ENCODE measurements around the gene CYP24A1. TPM values are rescaled to one million over a fixed set of nuclear protein-coding genes. Genes with fewer than 3 reads are reported as not detected.

The CYP24A1 gene
- total and polyA plus RNA-seq, 2 donors (not counting 1 experiment from before 2014, with no cell fraction given) = not detected

DNA sequence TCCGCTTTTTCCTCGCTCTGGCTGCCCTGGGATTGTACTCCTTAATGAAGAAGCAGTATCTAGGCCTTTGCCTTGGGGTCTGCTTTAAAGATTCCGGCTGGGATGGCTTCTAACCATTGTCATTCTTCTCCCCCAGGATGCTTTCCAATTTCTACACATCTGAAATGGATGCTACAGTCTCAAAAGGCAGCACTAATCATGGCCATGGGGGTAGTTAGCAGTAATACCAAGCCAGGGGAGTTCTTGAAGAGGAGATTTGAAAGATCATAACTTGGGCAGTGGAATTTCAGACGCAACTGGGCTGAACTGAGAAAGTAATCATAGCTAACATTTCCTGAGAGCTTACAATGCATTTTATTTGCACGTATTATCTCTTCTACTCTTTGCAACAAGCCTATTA, 30.7 kb upstream of the CYP24A1 start:
- ChIA-PET CTCF (interaction anchor here (1.0 kb wide), 1 partner anchor 107 kb away, joined by 3 read pairs; no protein-coding TSS in a partner anchor), POLR2A (no interaction called here)
- TF ChIP-seq, protein P1, sequence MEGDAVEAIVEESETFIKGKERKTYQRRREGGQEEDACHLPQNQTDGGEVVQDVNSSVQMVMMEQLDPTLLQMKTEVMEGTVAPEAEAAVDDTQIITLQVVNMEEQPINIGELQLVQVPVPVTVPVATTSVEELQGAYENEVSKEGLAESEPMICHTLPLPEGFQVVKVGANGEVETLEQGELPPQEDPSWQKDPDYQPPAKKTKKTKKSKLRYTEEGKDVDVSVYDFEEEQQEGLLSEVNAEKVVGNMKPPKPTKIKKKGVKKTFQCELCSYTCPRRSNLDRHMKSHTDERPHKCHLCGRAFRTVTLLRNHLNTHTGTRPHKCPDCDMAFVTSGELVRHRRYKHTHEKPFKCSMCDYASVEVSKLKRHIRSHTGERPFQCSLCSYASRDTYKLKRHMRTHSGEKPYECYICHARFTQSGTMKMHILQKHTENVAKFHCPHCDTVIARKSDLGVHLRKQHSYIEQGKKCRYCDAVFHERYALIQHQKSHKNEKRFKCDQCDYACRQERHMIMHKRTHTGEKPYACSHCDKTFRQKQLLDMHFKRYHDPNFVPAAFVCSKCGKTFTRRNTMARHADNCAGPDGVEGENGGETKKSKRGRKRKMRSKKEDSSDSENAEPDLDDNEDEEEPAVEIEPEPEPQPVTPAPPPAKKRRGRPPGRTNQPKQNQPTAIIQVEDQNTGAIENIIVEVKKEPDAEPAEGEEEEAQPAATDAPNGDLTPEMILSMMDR (IDR thresholded peaks at IDR 0.05) = no peak
- no peak for TF ChIP-seq EZH2 (IDR thresholded peaks at IDR 0.05; ENCODE audit: borderline replicate concordance, insufficient read depth, low read depth, low read length, poor library complexity, severe bottlenecking)
- Histone ChIP-seq H3K4me3 (ENCODE audit: control extremely low read depth in 1 of 5, extremely low read depth in 1 of 5, insufficient read depth in 1 of 5, low read depth in 2 of 5, low read length in 4 of 5) (no peak overlapping the region), H3K27me3 (replicated peaks in 1 of 4; ENCODE audit: control extremely low read depth in 1 of 4, control insufficient read depth in 3 of 4, insufficient read depth in 4 of 4, low read length in 3 of 4) (no peaks in the 10 kb centered on the region), H2AFZ (ENCODE audit: insufficient read depth, low read depth, low read length, poor library complexity, severe bottlenecking) (no peak overlapping the region), H3K9ac (ENCODE audit: low read length) (no peak overlapping the region), H4K20me1 (ENCODE audit: control insufficient read depth, insufficient read depth, low read length, poor library complexity, severe bottlenecking) (peaks cover 4% of the 10 kb centered on the region), H3K79me2 (ENCODE audit: control insufficient read depth, insufficient read depth, low read length) (peaks cover 16% of the 10 kb centered on the region), H3K4me1 (ENCODE audit: control insufficient read depth in 2 of 2, insufficient read depth in 2 of 2, low read length in 2 of 2) (peaks cover 10 to 12% of the 10 kb centered on the region in 2 donors), H3K36me3 (replicated peaks in 1 of 2; ENCODE audit: control extremely low read depth in 1 of 2, control insufficient read depth in 1 of 2, extremely low read depth in 1 of 2, insufficient read depth in 2 of 2, low read length in 1 of 2) (no peaks in the 10 kb centered on the region), H3K9me3 (ENCODE audit: control extremely low read depth in 1 of 3, control insufficient read depth in 2 of 3, insufficient read depth in 1 of 3, low read length in 2 of 3) (no peaks in the 10 kb centered on the region), H3K27ac (ENCODE audit: low read length in 2 of 2) (no peak overlapping the region), H3K4me2 (replicated peaks; ENCODE audit: low read depth, low read length, poor library complexity, severe bottlenecking) (no peak overlapping the region)
- DNase-seq = no peak
- no peaks in the 10 kb centered on the region for H3K9me3 Mint-ChIP-seq (ENCODE audit: insufficient read depth)
- H3K4me3 Mint-ChIP-seq = no peak overlapping the region
- peaks cover 15% of the 10 kb centered on the region for H3K4me1 Mint-ChIP-seq
- 93% methylated on average over 3 of the region's 5 CpGs for WGBS (ENCODE audit: insufficient coverage)
- ATAC-seq (ENCODE audit: low read depth) = no peak
- intact Hi-C loops (cut with micrococcal nuclease) = loop anchor here (10.0 kb wide), 1 partner anchor 630 kb away; no protein-coding TSS in a partner anchor
- no peaks in the 10 kb centered on the region for H3K27me3 Mint-ChIP-seq
- H3K27ac Mint-ChIP-seq = no peak overlapping the region

DNA sequence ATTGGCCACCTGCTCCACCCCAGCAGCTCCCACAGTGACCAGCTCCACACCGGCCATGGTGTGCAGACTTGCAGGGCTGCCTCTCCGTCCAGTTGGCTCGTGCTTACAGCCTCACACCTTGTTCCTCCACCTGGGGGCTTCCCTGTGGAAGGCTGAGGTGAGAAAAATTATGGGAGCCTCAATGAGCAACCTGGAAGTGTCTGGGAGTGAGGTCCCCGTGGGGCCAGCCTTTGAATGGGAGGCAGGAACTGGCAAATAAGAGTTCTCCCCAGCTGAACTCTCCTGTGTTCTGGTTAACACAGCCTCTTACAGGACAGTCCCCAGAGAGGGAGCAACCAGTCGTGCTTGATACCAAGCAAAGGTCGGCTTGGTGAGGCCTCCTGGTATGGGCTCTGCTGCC, 30.3 kb upstream of the CYP24A1 start:
- Mint-ChIP-seq H3K4me3 (no peak overlapping the region), H3K9me3 (ENCODE audit: insufficient read depth) (no peaks in the 10 kb centered on the region), H3K27ac (no peak overlapping the region), H3K27me3 (no peaks in the 10 kb centered on the region), H3K4me1 (peaks cover 11% of the 10 kb centered on the region)
- intact Hi-C loops (cut with micrococcal nuclease) = loop anchor here (10.0 kb wide), 1 partner anchor 629 kb away; no protein-coding TSS in a partner anchor
- POLR2A ChIA-PET = no interaction called here
- Histone ChIP-seq H3K36me3 (replicated peaks in 1 of 2; ENCODE audit: control extremely low read depth in 1 of 2, control insufficient read depth in 1 of 2, extremely low read depth in 1 of 2, insufficient read depth in 2 of 2, low read length in 1 of 2) (no peaks in the 10 kb centered on the region), H4K20me1 (ENCODE audit: control insufficient read depth, insufficient read depth, low read length, poor library complexity, severe bottlenecking) (no peaks in the 10 kb centered on the region), H3K9me3 (ENCODE audit: control extremely low read depth in 1 of 3, control insufficient read depth in 2 of 3, insufficient read depth in 1 of 3, low read length in 2 of 3) (no peaks in the 10 kb centered on the region), H3K9ac (ENCODE audit: low read length) (no peak overlapping the region), H3K4me3 (ENCODE audit: control extremely low read depth in 1 of 5, extremely low read depth in 1 of 5, insufficient read depth in 1 of 5, low read depth in 2 of 5, low read length in 4 of 5) (no peak overlapping the region), H3K4me2 (replicated peaks; ENCODE audit: low read depth, low read length, poor library complexity, severe bottlenecking) (no peak overlapping the region), H3K27me3 (replicated peaks in 1 of 4; ENCODE audit: control extremely low read depth in 1 of 4, control insufficient read depth in 3 of 4, insufficient read depth in 4 of 4, low read length in 3 of 4) (no peaks in the 10 kb centered on the region), H3K27ac (ENCODE audit: low read length in 2 of 2) (no peak overlapping the region), H2AFZ (ENCODE audit: insufficient read depth, low read depth, low read length, poor library complexity, severe bottlenecking) (no peak overlapping the region), H3K4me1 (ENCODE audit: control insufficient read depth in 2 of 2, insufficient read depth in 2 of 2, low read length in 2 of 2) (peaks cover 6 to 8% of the 10 kb centered on the region in 2 donors), H3K79me2 (ENCODE audit: control insufficient read depth, insufficient read depth, low read length) (peaks cover 12% of the 10 kb centered on the region)
- DNase-seq (no peak), ATAC-seq (ENCODE audit: low read depth) (no peak)
- 91% methylated on average over 3 of the region's 6 CpGs for WGBS (ENCODE audit: insufficient coverage)
- TF ChIP-seq EZH2 (IDR thresholded peaks at IDR 0.05; ENCODE audit: borderline replicate concordance, insufficient read depth, low read depth, low read length, poor library complexity, severe bottlenecking) = no peak
- TF ChIP-seq, protein P1 (IDR thresholded peaks at IDR 0.05) = no peak
- CTCF ChIA-PET = interaction anchor here (1.5 kb wide), 1 partner anchor 100 kb away, joined by 3 read pairs; no protein-coding TSS in a partner anchor

Data from B cell (primary cell).